ENCODE data around the gene CENPP.

Gene CENPP

GRCh38 chr9:92312887-92313623, 12.7 kb upstream of the CENPP start:
- 87 to 91% methylated on average over 4 to 6 of the region's 6 CpGs for WGBS, 2 experiments (ENCODE audit: insufficient coverage in 2 of 2)
- H3K36me3 ChIP-seq (ENCODE audit: control insufficient read depth, insufficient read depth, low read length) = peaks cover 75% of the 10 kb centered on the region
- no peaks in the 10 kb centered on the region for H3K4me1 ChIP-seq (ENCODE audit: control insufficient read depth, insufficient read depth, low read length, poor library complexity, severe bottlenecking)
- H3K4me3 ChIP-seq (ENCODE audit: extremely low read depth, insufficient read depth, low read length, poor library complexity, severe bottlenecking) = no peak overlapping the region
- no peaks in the 10 kb centered on the region for H3K9me3 ChIP-seq (ENCODE audit: control insufficient read depth, low read length)
- peak overlapping the region; percentile 16 for H3K27ac ChIP-seq (ENCODE audit: low read depth, low read length, severe bottlenecking)

GRCh38 chr9:92313624-92314012, 12.1 kb upstream of the CENPP start:
- WGBS, 2 experiments (ENCODE audit: insufficient coverage in 2 of 2) = 100% methylated on average over 1 to 2 of the region's 2 CpGs
- Histone ChIP-seq H3K4me3 (ENCODE audit: extremely low read depth, insufficient read depth, low read length, poor library complexity, severe bottlenecking) (no peak overlapping the region), H3K4me1 (ENCODE audit: control insufficient read depth, insufficient read depth, low read length, poor library complexity, severe bottlenecking) (no peaks in the 10 kb centered on the region), H3K9me3 (ENCODE audit: control insufficient read depth, low read length) (no peaks in the 10 kb centered on the region), H3K27ac (ENCODE audit: low read depth, low read length, severe bottlenecking) (peak overlapping the region; percentile 16), H3K36me3 (ENCODE audit: control insufficient read depth, insufficient read depth, low read length) (peaks cover 75% of the 10 kb centered on the region)

DNA sequence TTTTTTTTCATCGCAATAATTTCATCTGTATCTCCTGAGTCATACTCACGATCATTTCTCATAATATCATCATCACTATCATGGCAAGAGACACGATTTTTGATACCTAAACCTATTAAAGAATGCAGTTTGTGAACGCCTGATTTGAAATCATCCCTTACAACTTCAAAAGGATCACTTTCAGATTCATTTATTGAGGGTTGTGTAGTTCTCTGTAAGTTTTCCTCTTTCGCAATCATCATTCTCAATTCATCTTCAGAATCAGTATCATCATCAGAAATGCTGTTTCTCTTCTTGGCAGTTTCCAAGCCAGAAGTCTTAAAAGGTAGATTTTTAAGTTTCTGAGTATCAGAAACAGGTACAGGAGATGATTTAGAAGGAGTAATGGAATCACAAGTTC, 10.3 kb upstream of the CENPP start:
- H3K4me3 ChIP-seq (ENCODE audit: extremely low read depth, insufficient read depth, low read length, poor library complexity, severe bottlenecking) = no peak overlapping the region
- peaks cover 76% of the 10 kb centered on the region for H3K36me3 ChIP-seq (ENCODE audit: control insufficient read depth, insufficient read depth, low read length)
- H3K9me3 ChIP-seq (ENCODE audit: control insufficient read depth, low read length) = no peaks in the 10 kb centered on the region
- H3K27ac ChIP-seq (ENCODE audit: low read depth, low read length, severe bottlenecking) = no peak overlapping the region
- no CpG with 5 or more reads among the region's 5 CpGs for WGBS, 2 experiments (ENCODE audit: insufficient coverage in 2 of 2)
- no peaks in the 10 kb centered on the region for H3K4me1 ChIP-seq (ENCODE audit: control insufficient read depth, insufficient read depth, low read length, poor library complexity, severe bottlenecking)

- Histone ChIP-seq H3K27ac (ENCODE audit: low read depth, low read length, severe bottlenecking) (no peak overlapping the region), H3K4me3 (ENCODE audit: extremely low read depth, insufficient read depth, low read length, poor library complexity, severe bottlenecking) (peak overlapping the region; percentile 83), H3K9me3 (ENCODE audit: control insufficient read depth, low read length) (no peaks in the 10 kb centered on the region), H3K4me1 (ENCODE audit: control insufficient read depth, insufficient read depth, low read length, poor library complexity, severe bottlenecking) (peaks cover 9% of the 10 kb centered on the region), H3K36me3 (ENCODE audit: control insufficient read depth, insufficient read depth, low read length) (peaks cover 32% of the 10 kb centered on the region)
- 14 to 15% methylated on average over 1 of the region's 2 CpGs for WGBS, 2 experiments (ENCODE audit: insufficient coverage in 2 of 2)
Observed at GRCh38 chr9:92324431-92324830, 1.3 kb upstream of the CENPP start.

DNA sequence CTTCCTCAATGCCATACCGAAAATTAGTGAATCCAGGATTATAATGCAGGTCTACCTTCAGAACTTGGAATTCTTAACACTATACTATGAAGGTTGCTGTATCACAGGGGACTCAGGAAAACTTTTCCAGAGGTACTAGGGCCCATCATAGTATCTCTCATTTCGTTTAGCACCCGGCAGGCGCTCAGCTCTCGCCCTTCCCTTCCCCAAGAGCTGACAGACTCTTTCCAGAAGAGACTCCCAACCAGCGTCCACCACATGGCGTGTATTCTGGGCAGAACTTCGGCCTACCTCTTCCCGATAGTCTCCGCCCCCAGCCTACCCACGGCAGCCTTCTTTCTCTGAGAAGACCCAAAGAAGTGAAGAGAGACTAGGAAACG, 874 bp upstream of the CENPP start:
- Histone ChIP-seq H3K4me1 (ENCODE audit: control insufficient read depth, insufficient read depth, low read length, poor library complexity, severe bottlenecking) (peaks cover 9% of the 10 kb centered on the region), H3K27ac (ENCODE audit: low read depth, low read length, severe bottlenecking) (peak overlapping the region; percentile 99)

GRCh38 chr9:92325991-92326500, 293 bp downstream of the CENPP start:
- Histone ChIP-seq H3K4me1 (ENCODE audit: control insufficient read depth, insufficient read depth, low read length, poor library complexity, severe bottlenecking) (peaks cover 9% of the 10 kb centered on the region), H3K36me3 (ENCODE audit: control insufficient read depth, insufficient read depth, low read length) (peaks cover 18% of the 10 kb centered on the region), H3K9me3 (ENCODE audit: control insufficient read depth, low read length) (no peaks in the 10 kb centered on the region), H3K27ac (ENCODE audit: low read depth, low read length, severe bottlenecking) (peak overlapping the region; percentile 99), H3K4me3 (ENCODE audit: extremely low read depth, insufficient read depth, low read length, poor library complexity, severe bottlenecking) (peak overlapping the region; percentile 83)
- 2 to 3% methylated on average over 25 to 26 of the region's 30 CpGs for WGBS, 2 experiments (ENCODE audit: insufficient coverage in 2 of 2)

More for the DNA sequence above, 874 bp upstream of the CENPP start:
- peak overlapping the region; percentile 83 for H3K4me3 ChIP-seq (ENCODE audit: extremely low read depth, insufficient read depth, low read length, poor library complexity, severe bottlenecking)
- WGBS, 2 experiments (ENCODE audit: insufficient coverage in 2 of 2) = 0 to 1% methylated on average over 7 to 12 of the region's 12 CpGs
- peaks cover 27% of the 10 kb centered on the region for H3K36me3 ChIP-seq (ENCODE audit: control insufficient read depth, insufficient read depth, low read length)
- H3K9me3 ChIP-seq (ENCODE audit: control insufficient read depth, low read length) = no peaks in the 10 kb centered on the region

DNA sequence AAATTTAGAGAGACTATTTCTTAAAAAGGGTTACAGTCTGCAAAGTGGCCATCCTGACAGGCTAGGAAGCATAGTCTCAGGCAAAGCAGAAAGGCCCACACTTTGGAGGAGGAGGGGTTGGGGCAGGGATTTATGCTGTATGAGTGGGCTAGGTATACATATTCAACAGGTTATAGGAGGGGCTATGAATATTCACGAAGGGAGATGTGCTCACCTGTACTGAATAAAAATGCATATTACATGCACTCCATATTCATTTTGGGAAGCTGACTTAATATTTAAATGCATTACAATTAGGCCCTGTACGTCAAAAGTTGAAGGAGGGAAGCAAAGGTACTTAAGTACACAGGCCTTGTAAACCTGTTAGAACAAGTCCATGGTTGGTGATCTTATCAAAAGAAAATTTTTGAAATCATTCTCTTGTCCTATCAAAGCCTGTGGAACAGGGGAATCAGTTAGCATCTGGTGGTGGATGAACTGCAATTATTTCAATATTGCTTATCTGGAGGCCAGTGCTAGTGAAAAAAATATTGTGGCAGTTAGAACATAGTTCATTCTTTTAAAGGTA, 1.6 kb downstream of the CENPP start:
- Histone ChIP-seq H3K27ac (ENCODE audit: low read depth, low read length, severe bottlenecking) (no peak overlapping the region), H3K4me3 (ENCODE audit: extremely low read depth, insufficient read depth, low read length, poor library complexity, severe bottlenecking) (no peak overlapping the region), H3K9me3 (ENCODE audit: control insufficient read depth, low read length) (no peaks in the 10 kb centered on the region), H3K36me3 (ENCODE audit: control insufficient read depth, insufficient read depth, low read length) (peaks cover 10% of the 10 kb centered on the region), H3K4me1 (ENCODE audit: control insufficient read depth, insufficient read depth, low read length, poor library complexity, severe bottlenecking) (peaks cover 9% of the 10 kb centered on the region)
- 71 to 78% methylated on average over 1 of the region's 2 CpGs for WGBS, 2 experiments (ENCODE audit: insufficient coverage in 2 of 2)

- Histone ChIP-seq H3K36me3 (ENCODE audit: control insufficient read depth, insufficient read depth, low read length) (peaks cover 1% of the 10 kb centered on the region), H3K4me3 (ENCODE audit: extremely low read depth, insufficient read depth, low read length, poor library complexity, severe bottlenecking) (no peak overlapping the region), H3K27ac (ENCODE audit: low read depth, low read length, severe bottlenecking) (no peak overlapping the region), H3K4me1 (ENCODE audit: control insufficient read depth, insufficient read depth, low read length, poor library complexity, severe bottlenecking) (peaks cover 9% of the 10 kb centered on the region), H3K9me3 (ENCODE audit: control insufficient read depth, low read length) (no peaks in the 10 kb centered on the region)
- WGBS, 2 experiments (ENCODE audit: insufficient coverage in 2 of 2) = 75 to 86% methylated on average over 1 of the region's 2 CpGs
Observed at GRCh38 chr9:92328225-92328624, 2.5 kb downstream of the CENPP start.

- Histone ChIP-seq H3K27ac (ENCODE audit: low read depth, low read length, severe bottlenecking) (no peak overlapping the region), H3K4me3 (ENCODE audit: extremely low read depth, insufficient read depth, low read length, poor library complexity, severe bottlenecking) (no peak overlapping the region), H3K36me3 (ENCODE audit: control insufficient read depth, insufficient read depth, low read length) (peaks cover 3% of the 10 kb centered on the region), H3K9me3 (ENCODE audit: control insufficient read depth, low read length) (no peaks in the 10 kb centered on the region), H3K4me1 (ENCODE audit: control insufficient read depth, insufficient read depth, low read length, poor library complexity, severe bottlenecking) (no peaks in the 10 kb centered on the region)
- WGBS, 2 experiments (ENCODE audit: insufficient coverage in 2 of 2) = 83 to 86% methylated on average over 1 to 2 of the region's 3 CpGs
Observed at GRCh38 chr9:92332577-92333281, 7.0 kb downstream of the CENPP start.

DNA sequence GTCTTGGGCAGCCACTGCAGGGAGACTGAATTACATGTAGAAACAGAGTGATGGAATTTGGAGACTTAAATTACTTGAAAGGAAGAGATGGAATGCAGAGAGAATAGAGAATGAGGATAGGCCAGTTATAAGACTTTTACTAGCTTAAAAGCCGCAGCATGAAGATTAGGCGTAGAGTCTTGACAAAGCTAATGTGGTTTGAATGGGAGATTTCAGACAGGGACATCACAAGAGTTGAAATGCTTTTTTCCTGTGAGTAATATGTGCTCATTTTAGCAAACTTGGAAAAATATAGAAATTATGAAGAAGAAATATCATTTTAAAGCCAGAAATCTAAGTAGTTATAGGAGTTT, 7.5 kb downstream of the CENPP start:
- Histone ChIP-seq H3K9me3 (ENCODE audit: control insufficient read depth, low read length) (no peaks in the 10 kb centered on the region), H3K36me3 (ENCODE audit: control insufficient read depth, insufficient read depth, low read length) (peaks cover 4% of the 10 kb centered on the region), H3K4me3 (ENCODE audit: extremely low read depth, insufficient read depth, low read length, poor library complexity, severe bottlenecking) (no peak overlapping the region), H3K4me1 (ENCODE audit: control insufficient read depth, insufficient read depth, low read length, poor library complexity, severe bottlenecking) (no peaks in the 10 kb centered on the region), H3K27ac (ENCODE audit: low read depth, low read length, severe bottlenecking) (no peak overlapping the region)
- 92 to 97% methylated on average over 2 of the region's 2 CpGs for WGBS, 2 experiments (ENCODE audit: insufficient coverage in 2 of 2)
